ENCODE data around the gene DNAJC1. TPM values are rescaled to one million over a fixed set of nuclear protein-coding genes. Genes with fewer than 3 reads are reported as not detected.

DNAJC1 gene
- total and polyA plus RNA-seq, 2 of the 8 experiments (the other 6 are each of a cell fraction or from before 2014, with no cell fraction given), result 6.8 to 14.8 TPM

- no peak overlapping the region for H3K4me2 ChIP-seq (ENCODE audit: insufficient read depth in 1 of 2, low read depth in 2 of 2, low read length in 2 of 2)
- H3K79me1 ChIP-seq (ENCODE audit: low read depth, low read length), result no peaks in the 10 kb centered on the region
- H3K27ac ChIP-seq (ENCODE audit: low read depth, low read length), result no peak overlapping the region
- H3K14ac ChIP-seq (ENCODE audit: insufficient read length), result no peak overlapping the region
- no peaks in the 10 kb centered on the region; the same call in 1 of the 2 replicates for H3K23me2 ChIP-seq (ENCODE audit: low read depth, low read length)
- ChIA-PET POLR2A (ENCODE audit: partially characterized antibody) (no interaction called here), CTCF (ENCODE audit: partially characterized antibody) (no interaction called here)
- no peak overlapping the region for H3K23ac ChIP-seq (ENCODE audit: insufficient read length)
- H3K18ac ChIP-seq (ENCODE audit: extremely low read depth, low read length), result no peak overlapping the region
- no peak overlapping the region for H3K4me3 ChIP-seq (ENCODE audit: extremely low read depth in 1 of 4, insufficient read depth in 2 of 4, low read depth in 3 of 4, low read length in 4 of 4)
- H2BK120ac ChIP-seq (replicated peaks; ENCODE audit: low read depth, low read length), result peak overlapping the region; percentile 33
- H3K9ac ChIP-seq (replicated peaks in 1 of 4; ENCODE audit: extremely low read depth in 1 of 4, low read depth in 3 of 4, low read length in 3 of 4), result no peak overlapping the region
- no peak overlapping the region for H3K4ac ChIP-seq (replicated peaks; ENCODE audit: insufficient read length, low read depth, low read length)
- 95% methylated on average over 4 of the region's 4 CpGs; no CpG with 5 or more reads in 1 of the 2 experiments for WGBS, 2 experiments (ENCODE audit: extremely low coverage in 1 of 2, insufficient coverage in 1 of 2, insufficient read length in 1 of 2, insufficient replicate concordance in 2 of 2, low coverage in 1 of 2, low lambda C conversion rate in 2 of 2, missing lambda C conversion rate in 1 of 2)
- no peak overlapping the region for H2BK5ac ChIP-seq (ENCODE audit: low read depth, low read length)
- no peak overlapping the region for H4K8ac ChIP-seq (ENCODE audit: extremely low read depth, insufficient read depth, low read length)
- no peak overlapping the region for H4K91ac ChIP-seq (replicated peaks; ENCODE audit: insufficient read length, low read length)
- no peak overlapping the region for H4K5ac ChIP-seq (ENCODE audit: insufficient read length, low read depth, low read length)
- no peaks in the 10 kb centered on the region for H3K79me2 ChIP-seq (ENCODE audit: control insufficient read depth in 1 of 2, insufficient read depth in 2 of 2, low read length in 2 of 2)
- no peak for FAIRE-seq
- H2BK15ac ChIP-seq (ENCODE audit: low read length), result no peak overlapping the region
- H3K36me3 ChIP-seq (ENCODE audit: control insufficient read depth in 2 of 4, insufficient read depth in 4 of 4, low read length in 3 of 4), result no peaks in the 10 kb centered on the region; a peak in 1 of 8 replicates
- no peaks in the 10 kb centered on the region for H4K20me1 ChIP-seq (replicated peaks in 1 of 2; ENCODE audit: control insufficient read depth in 1 of 2, insufficient read depth in 2 of 2, low read length in 2 of 2)
- no peak for DNase-seq (ENCODE audit: low read depth in 1 of 2, low spot score in 2 of 2)
- no peaks in the 10 kb centered on the region for H3K9me3 ChIP-seq (ENCODE audit: insufficient read depth in 2 of 2, low read depth in 1 of 2, low read length in 1 of 2)
- H3K4me1 ChIP-seq (replicated peaks in 1 of 4; ENCODE audit: control insufficient read depth in 3 of 4, insufficient read depth in 4 of 4, low read length in 3 of 4), result no peaks in the 10 kb centered on the region
- H2AFZ ChIP-seq (ENCODE audit: low read length), result no peak overlapping the region
- no peak for TF ChIP-seq FOSL1 (IDR thresholded peaks at IDR 0.05; ENCODE audit: insufficient read depth, low read depth, low read length)
- TF ChIP-seq BCL11A (IDR thresholded peaks at IDR 0.05; ENCODE audit: low read depth in 2 of 2, low read length in 2 of 2), result no peak
- no peak overlapping the region for H3K56ac ChIP-seq (replicated peaks; ENCODE audit: insufficient read length, low read depth, low read length)
- H2BK20ac ChIP-seq (ENCODE audit: low read length), result no peak overlapping the region
- H2AK5ac ChIP-seq (ENCODE audit: low read depth, low read length), result no peak overlapping the region
- H2BK12ac ChIP-seq (ENCODE audit: low read depth, low read length), result no peak overlapping the region
- H3K27me3 ChIP-seq (replicated peaks in 1 of 4; ENCODE audit: control insufficient read depth in 3 of 4, extremely low read depth in 1 of 4, insufficient read depth in 3 of 4, low read length in 3 of 4), result no peaks in the 10 kb centered on the region
Measured at GRCh38 chr10:21894648-21895342, 108.7 kb downstream of the DNAJC1 start.
